Cerebellar nuclear complex (tissue), 1 donor: ENCODE results near the gene EFNB1.

ENCODE experiments used
- DNase-seq, 2 experiments: peaks; one replicate each; lab custom pipeline; 2025; lab: John Stamatoyannopoulos, UW

Gene EFNB1

DNA sequence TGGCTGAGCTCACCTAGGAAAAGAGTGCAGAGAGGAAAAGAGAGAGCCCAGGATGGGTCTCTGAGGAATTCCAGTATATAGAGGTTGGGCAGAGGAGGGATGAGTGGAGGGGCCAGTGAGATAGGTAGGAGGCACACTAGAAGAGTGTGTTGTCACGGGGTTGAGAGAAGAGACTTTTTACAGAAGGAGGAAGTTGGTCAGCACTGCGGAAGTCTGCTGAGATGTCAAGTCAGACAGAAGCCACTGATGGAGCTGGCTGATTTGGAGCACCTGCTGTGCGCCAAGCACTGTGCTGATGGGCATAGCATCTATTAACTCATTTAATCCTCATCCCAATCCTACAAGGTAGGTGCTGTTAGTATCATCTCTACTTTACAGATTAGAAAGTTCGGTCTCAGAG lies 60.4 kb downstream of the EFNB1 start:
- DNase-seq, result no peak
